HG03060 (cell line): ENCODE measurements around the gene HMGB4.

Source experiments
- ATAC-seq: cut with Tn5 transposase; IDR thresholded peaks from one replicate; pipeline ENCODE4 v1.9.1; 2021; ENCODE audit warnings: low read depth, moderate number of reproducible peaks; ENCODE audit not compliant: unreplicated experiment

HMGB4 gene, protein sequence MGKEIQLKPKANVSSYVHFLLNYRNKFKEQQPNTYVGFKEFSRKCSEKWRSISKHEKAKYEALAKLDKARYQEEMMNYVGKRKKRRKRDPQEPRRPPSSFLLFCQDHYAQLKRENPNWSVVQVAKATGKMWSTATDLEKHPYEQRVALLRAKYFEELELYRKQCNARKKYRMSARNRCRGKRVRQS

GRCh38 chr1:33863779-33864178 lies at the start of gene HMGB4:
HMGB4 (plus strand) TSS chr1:33864079; CDS start chr1:33864192, 113 bp downstream.
- ATAC-seq: no peak

GRCh38 chr1:33814166-33814565 lies 49.7 kb upstream of the HMGB4 start:
- ATAC-seq: no peak

GRCh38 chr1:33815061-33815460 lies 48.8 kb upstream of the HMGB4 start:
- ATAC-seq: no peak

DNA sequence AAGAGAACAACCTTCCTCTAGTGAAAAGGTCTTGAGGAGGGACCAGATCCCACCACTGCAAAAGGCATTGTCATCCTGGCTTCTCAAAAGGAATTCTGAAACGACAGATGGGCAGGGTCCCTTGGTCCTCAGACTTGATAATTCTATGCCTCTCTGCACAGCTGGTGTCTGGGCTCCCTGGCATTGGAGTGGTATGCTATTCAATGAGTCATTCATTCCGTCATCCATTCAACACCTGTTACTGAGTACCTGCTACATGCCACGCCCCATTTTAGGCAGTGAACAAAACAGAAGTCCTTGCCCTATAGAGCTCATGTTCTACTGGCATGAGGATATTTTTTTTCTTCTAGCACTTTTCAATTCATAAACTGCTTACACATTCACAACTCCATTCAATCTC lies 45.8 kb upstream of the HMGB4 start:
- ATAC-seq: no peak

DNA sequence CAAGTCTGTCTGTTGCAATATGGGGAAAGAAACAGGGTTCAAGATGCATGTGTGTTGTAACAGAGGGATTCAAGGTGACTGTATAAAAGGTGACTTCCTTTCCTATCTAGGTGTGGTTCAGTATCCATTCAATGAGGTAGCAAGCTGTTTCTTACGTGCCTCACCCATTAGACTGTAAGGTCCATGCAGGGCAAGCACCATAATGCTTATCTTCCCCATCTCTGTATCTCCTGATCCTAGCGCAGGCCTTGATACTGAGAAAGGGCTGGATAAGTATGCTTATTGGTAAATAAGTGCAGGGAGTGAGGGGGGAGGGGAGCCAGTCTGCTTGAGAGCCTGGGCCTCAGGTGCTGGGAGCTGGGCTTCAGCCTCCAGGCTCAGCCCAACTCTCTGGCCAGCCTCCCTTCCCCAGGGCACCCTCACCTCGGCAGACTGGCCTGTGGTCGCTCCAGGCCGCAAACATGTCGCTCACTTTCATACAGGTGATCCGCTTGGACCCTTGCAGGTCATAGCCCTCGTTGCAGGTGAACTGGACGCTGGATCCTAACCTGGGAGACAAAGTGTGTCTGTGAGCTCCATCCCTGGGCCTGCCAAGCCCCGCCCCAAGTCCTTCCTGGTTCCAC lies 44.5 kb upstream of the HMGB4 start:
- ATAC-seq: no peak

DNA sequence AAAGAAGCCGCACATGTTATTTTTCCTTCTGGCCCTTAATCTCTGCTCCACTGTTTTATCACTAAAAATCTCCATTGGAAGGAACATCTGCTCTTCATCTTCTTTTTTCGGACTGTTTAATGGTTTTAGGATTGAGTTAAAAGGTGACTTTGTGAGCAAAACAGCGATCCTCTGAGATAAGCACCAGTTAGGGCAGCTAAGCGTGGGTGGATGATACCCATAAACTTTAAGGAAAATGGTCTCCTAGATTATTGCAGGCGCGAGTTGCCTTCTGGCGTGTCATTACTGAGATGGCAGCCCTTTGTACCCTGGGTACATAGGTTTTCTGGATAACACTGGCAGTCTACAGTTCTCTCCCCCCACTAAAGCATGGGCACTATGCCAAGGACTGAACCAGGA lies 44.0 kb upstream of the HMGB4 start:
- ATAC-seq: no peak

DNA sequence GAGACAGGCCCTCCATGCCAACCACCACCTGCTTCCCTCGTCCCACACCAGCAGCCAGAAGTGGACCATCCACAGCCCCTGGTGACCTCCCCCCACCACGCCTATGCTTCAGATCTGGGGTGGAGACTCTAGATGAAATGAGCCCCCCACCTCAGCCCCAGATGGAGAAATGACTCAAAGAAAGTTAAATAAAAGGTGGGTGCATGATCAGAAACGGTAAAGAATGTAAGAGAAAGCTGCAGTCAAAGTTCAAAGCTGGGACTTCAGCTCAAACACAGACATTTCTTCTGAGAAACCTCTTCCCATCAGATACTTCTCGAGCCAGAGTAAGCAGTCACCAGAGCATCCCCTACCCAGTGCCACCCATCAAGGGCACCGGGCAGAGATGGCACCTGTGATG lies 43.1 kb upstream of the HMGB4 start:
- ATAC-seq: no peak

DNA sequence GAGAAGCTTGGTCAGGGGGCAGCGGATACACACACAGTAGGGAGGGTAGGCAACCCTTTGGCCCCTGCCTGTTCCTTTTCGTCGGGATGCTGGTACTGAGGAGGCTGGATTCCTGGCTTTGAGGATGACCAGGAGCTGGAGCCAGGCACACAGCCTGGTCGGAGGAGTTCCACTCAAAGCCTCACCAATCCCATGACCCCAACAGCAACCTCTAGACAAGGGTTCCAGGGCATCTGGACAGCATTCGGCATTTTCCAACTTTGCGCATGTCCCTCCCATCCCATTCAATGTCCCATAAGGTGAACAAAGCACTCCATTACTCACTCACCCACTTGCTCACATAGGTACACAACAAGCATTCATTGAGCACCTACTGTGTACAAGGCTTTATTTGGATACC lies 42.6 kb upstream of the HMGB4 start:
- no peak for ATAC-seq

DNA sequence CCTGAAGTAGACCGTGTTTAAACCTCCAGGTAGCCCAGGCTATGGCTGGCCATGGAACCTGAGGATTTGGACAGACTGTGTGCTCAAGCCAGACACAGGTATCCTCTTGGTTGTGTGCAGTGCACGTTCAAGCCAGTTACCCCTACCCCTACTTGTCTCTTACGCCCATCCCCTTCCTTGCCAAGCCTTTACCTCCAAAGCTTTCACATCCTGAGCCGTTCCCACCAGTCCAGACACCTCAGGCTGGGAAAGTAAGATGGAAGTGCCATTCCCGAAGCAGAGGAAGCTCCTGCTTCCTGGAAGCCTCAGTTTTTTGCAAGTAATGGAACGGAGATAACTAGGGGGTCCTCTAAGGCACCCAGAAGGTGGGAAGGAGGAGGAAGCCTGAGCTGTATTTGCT lies 41.5 kb upstream of the HMGB4 start:
- no peak for ATAC-seq

GRCh38 chr1:33823401-33823800 lies 40.5 kb upstream of the HMGB4 start:
- ATAC-seq: no peak

- no peak for ATAC-seq
Measured at GRCh38 chr1:33823830-33824229, 40.0 kb upstream of the HMGB4 start.

GRCh38 chr1:33824321-33824720 lies 39.6 kb upstream of the HMGB4 start:
- no peak for ATAC-seq

DNA sequence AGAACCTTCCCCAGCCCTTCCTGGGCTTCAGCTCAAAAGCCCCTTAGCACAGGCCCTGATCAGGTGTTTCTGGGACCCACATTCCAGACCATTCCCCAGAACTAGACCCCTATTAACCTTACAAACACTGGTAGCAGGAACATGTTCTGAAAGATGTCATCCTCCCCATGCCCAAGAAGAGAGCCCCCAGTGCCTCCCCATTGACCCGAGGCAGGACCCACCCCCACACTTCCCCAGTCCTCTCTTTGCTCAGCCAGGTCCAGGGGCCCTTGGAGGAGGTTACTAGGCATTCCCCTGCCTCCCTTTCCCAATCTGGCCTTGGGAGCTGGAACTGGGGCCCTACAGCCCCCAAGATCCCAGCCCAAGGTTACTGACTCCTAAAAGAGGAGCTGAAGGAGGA lies 38.9 kb upstream of the HMGB4 start:
- ATAC-seq: no peak

GRCh38 chr1:33825506-33825905 lies 38.4 kb upstream of the HMGB4 start:
- no peak for ATAC-seq

DNA sequence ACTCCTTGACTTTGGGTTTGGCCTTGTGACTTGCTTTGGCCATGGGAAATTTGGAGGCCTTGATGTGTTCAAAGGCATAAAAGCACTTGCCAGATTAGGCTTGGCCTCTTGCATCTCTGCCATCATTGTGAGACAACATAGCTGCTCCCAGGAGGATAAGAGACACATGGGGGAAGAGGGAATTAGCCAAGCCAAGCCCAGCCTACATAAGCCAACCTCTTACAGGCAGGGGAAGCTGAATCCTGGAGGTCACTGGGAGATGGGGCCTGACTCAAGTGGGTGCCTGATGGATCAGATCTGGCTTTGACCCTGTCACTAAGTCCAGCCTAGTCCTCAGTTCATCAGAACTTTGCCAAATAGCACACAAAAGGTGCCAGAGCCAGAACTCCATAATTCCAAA lies 37.6 kb upstream of the HMGB4 start:
- ATAC-seq: no peak

DNA sequence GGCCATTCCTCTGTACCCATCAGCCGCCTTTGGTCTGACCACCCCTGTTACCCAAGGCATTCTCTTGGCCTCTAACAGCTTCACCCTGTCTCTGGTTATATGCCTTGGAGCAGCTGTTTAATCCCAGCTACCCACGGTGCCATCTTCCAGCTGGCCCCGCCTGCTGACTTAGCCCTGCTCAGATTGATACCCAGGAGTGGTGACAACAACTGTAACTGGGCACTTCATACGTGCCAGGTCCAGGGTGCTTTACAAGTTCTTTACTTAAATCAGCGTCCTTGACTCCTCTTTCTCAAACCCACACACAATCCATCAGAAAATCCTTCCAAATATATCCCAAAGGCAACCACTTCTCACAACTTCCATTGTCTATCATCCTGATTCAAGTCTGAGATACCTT lies 37.2 kb upstream of the HMGB4 start:
- no peak for ATAC-seq

GRCh38 chr1:33828059-33828458 lies 35.8 kb upstream of the HMGB4 start:
- no peak for ATAC-seq

DNA sequence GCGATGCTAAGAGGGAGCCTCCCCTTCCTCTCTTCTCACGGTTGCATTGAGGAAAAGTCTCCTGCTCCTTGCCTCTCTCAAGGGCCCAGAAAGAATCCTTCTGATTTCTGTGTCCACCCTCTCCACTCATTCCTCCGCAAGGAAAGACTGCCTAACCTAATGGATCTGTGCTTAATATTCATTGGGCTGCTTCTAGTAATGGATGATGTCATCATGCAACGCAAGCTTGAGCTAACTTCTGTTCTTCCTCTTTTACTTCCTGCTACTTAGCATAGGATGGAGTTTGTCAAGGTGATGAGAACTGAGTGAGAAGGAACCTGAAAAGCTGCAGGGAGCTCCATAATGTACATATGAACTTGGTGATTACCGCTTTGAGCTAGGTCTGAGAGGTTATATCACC lies 35.2 kb upstream of the HMGB4 start:
- ATAC-seq: no peak

DNA sequence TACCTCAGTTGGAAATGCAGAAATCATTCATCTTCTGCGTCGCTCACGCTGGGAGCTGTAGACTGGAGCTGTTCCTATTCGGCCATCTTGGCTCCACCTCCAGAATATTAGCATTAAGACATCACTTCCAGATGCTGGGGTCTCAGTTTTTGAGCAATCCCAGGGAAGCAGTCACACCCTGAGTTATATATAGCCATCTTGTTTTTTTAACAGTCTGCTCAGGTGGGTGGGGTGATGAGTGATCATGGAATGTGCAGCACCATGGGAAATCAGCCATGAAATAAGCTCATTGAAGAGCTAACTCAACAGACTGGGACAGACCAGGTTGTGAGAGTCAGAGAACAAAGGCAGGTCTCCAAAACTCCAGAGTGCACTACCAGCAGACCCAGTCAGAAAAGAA lies 27.0 kb upstream of the HMGB4 start:
- ATAC-seq: no peak

GRCh38 chr1:33837635-33838034 lies 26.2 kb upstream of the HMGB4 start:
- ATAC-seq: no peak

DNA sequence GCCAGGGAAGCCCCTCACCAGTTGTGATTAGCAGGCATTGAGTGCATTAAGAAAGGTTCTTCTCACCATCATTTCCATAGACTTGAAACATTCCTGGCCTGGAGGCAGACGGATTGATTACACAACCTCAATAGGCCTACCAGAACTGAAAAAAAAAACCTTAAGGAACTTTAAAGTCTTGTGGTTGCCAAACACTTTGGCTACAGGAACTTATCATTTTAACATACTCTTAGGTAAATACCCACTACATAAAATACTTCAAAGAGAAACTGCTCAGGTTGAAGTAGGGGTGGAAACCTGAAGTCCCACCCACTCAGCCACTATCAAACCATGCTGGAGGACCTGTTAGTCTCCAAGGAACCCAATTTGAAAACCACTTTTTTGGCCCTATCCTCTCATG lies 22.4 kb upstream of the HMGB4 start:
- no peak for ATAC-seq

DNA sequence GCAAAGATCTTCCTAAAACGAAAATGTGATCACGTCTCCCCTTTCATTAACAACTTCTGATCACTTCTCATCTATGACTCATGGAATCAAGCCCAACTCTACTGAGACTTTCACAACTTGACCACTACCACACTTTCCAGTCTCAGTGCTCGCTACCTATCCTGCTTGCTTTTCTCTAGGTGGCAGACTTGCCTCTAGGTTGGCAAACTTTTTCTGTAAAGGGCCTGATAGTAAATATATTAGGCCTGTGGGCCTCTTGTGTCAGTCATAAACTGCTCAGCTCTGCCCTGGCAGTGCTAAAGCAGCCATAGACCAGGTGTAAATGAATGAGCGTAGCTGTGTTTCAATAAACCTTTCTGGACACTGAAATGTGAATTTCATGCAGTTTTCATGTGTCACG lies 21.5 kb upstream of the HMGB4 start:
- ATAC-seq: no peak

DNA sequence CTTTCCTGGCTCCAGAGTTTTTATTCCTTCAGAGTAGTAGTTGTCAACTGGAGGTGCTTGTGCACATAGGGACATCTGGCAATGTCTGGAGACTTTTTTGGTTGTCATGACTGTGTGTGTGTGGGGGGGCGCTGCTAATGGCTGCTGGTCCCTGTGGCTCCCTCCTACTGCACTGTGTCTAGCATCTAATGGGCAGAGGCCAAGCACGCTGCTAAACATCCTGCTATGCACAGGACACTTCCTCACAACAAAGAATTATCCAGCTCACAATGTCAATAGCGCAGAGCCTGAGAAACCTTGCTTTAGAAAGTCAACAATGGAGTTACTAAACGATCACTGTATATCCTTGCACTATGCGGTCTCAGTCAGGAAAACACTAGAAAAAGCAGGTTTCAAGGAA lies 19.7 kb upstream of the HMGB4 start:
- no peak for ATAC-seq
